Hematopoietic multipotent progenitor cell treated with erythropoietin and hydrocortisone succinate and interleukin-3 and kit ligand, for 8 days (in vitro differentiated cells): ENCODE data around the gene RREB1.
"Not testable (repeated sequence)": the region's sequence is repeated elsewhere in the genome, so short reads cannot be mapped to it uniquely, and the experiment has no call there.

Experiments
- DNase-seq: peaks from one replicate; pipeline ENCODE4 v3.0.0-alpha.2; 2015

RREB1 gene

DNA sequence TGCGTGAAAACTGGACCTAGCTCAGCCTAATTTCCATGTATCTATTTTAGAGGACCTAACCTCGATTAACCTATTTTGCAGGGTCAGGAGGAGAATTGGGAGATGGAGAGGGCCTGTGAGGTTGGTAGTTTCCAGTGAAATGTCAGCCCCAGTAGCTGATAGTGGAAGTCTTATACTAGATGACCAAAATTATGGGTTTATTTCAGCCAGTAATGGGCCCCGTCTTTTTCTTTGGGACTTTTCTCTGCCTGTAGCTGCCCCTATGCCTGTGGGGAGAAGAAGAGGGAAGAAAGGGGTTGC is 37.8 kb downstream of the RREB1 start:
- DNase-seq: no peak

GRCh38 chr6:7145885-7146828 is 38.4 kb downstream of the RREB1 start:
- DNase-seq: peak; percentile 87

DNA sequence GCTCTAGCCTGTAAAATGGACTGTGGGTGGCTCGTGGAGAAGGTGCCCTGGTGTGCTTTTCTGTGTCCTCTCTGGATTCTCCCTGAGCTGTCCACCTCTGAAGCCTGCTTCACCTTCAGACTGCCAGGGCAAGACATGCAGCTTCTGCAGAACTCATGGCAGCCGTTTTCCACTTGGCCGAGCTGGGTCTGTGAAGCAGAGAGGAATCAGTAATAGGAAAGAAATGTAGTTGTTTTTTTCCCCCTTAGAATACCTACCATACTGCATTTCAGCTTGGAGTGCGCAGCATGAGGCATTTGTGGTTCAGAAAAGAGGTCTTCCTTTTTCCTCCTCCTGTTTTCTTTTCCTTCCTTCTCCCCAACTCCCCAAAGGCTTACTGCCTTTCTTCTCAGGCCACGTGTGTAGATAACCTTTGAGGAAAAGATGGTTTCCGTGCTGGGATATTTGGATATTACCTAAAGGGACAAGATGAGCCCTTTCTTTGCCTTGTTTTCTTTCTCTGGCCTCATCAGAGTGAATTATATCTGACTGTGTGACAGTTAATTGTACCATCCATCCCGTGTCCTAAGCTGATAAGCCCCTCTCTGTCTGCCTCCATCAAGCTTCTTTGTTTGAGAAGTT is 39.4 kb downstream of the RREB1 start:
- DNase-seq: peak; percentile 77

DNA sequence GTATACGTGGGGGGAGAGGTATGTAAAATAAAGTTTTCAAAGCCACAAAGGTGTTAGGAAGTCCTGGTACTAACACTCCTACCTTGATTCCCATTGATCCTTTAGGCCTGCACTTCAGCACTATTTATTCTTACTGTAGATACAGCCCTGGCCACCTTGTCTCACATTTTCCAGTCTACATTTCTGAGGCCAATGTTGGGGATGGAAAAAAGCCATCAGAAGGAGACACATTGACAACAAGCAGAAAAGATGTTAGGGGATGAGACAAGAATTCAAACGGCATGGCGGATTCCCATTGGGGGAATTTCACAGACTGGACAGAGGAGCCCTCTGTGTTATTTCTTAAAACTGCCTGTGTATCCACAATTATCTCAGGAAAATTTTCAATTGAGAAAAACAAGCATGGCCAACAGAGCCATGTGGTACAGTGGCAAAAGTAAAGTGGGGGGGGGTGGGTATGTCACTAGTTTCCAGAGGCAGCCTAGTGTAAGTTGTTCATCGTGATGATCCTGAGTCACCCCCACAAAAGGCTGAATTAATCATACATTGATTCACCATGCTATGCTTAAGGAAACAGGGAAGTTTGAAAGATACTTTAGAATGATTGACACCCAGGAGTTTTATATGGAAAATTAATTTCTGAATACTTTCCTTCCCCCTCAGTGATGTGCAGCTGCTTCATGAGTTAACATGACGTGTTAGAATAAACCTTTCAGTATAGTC is 40.5 kb downstream of the RREB1 start:
- DNase-seq: peak; percentile 38

DNA sequence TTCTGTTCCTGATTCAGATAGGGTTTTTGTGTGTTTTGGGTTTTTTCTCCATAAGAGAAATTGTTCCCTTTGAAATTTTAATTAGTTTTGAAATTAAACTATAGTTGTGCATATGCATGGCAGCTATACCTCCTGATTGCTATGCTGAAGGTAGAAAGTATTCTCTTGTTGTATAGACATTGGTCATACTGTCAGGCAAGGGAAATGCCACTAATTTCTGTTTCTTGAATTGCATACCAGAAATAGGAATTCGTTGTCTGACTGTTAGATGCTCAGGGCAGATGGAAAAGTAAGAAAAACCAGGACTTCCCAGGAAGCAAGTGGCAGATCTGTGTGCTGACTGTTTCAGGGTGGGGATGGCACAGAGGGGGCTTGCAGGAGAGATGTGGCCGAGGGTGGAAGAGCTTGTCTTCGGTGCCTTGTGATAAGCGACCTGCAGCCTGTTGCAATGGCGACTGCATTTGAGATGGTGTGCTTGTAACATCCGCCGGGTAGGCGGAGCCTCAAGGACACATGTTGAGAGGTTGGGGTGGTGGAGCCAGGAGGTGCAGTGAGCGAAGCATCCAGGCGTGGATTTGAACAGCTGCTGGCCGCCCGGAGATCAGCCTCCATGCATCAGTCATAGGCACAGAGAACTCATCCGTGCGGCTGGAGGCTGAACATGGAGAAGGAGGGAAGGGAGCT is 42.8 kb downstream of the RREB1 start:
- DNase-seq: peak; percentile 77

DNA sequence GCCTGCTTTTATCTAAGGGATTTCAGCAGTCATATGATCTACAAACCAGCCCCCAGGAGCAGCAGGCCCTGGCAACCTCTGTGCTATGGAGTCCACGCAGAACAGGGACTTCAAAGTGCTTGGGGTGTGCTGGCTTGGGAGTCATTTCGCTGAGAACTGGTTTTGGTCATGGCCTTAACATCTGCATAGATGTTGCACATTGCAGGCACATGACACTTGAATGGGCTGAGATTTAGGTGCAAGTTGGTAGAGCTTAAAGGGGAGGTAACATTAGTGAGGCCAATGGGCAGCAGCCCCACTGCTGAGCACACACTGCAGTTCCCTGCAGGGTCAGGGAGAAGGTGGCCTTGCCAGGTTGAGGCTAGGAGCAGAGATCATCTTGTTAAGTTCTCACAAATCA is 43.6 kb downstream of the RREB1 start:
- no peak for DNase-seq

- DNase-seq: no peak
Observed at GRCh38 chr6:7152462-7152861, 44.7 kb downstream of the RREB1 start.

DNA sequence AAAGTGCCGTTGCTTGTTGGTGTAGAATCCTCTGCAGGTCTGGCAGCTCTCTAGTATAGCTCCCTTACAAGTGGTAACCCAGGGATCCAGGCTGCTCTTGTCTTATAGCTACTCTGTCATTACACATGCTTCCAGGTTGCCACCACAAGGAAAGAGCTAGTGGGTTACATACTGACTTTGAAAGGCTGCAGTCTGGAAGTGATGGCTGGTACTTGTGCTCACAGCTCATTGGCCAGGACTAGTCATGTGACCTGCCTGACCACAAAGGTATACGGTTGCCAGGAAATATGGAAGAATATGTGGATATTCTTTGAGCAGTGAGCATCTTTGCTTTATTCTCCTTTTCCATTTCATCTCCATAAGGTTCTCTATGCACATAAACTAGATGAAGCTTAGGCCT is 46.0 kb downstream of the RREB1 start:
- peak; percentile 40 for DNase-seq

DNA sequence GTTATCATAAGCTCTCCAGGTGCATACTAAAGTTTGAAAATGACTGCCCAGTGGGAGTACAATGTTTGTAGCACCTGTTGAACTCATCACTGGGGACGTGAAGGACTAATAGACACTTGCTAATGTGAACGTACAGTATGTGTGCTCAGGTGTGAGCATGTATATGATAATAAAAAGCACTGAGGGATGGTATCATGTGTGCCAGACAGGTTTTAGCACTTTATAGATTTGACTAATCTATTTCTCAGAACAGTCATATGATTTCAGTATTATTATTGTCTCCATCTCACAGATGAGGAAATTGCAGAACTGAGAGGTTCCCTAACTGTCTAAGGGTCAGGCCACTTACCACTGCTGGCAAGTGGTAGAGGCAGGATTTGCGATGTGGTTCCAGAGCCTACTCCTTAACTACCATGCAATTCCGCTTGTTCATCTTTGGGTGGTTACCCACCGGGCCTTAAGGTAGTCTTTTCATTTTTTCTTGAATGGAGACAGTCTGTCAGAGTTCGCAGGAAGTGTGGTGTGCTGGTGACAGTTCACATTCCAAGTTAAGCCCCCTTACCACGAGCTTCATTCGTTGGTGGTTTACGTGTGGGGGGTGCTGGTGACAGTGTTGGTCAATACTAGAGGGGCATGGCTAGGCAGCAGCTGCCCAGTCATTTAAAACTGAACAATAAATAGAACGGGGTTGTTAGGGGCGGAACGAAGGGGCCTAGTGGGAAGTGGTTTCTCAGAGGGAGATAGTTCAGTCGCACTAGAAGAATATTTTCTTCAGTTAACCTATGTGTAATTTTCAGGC is 46.8 kb downstream of the RREB1 start:
- no peak for DNase-seq

- no peak for DNase-seq
Observed at GRCh38 chr6:7155871-7156579, 48.3 kb downstream of the RREB1 start.

GRCh38 chr6:7156643-7157278 is 49.0 kb downstream of the RREB1 start:
- DNase-seq: no peak

DNA sequence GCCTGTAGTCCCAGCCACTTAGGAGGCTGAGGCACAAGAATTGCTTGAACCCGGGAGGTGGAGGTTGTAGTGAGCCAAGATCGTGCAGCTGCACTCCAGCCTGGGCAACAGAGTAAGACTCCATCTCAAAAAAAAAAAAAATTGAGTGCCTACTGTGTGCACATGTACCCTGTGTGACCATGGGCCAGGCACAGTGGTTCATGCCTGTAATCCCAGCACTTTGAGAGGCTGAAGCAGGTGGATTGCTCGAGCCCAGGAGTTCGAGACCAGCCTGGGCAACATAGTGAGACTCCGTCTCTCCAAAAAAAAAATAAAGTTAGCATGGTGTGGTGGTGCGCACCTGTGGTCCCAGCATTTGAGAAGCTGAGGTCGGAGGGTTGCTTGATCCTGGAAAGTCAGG is 49.5 kb downstream of the RREB1 start:
- not testable (repeated sequence) for DNase-seq

DNA sequence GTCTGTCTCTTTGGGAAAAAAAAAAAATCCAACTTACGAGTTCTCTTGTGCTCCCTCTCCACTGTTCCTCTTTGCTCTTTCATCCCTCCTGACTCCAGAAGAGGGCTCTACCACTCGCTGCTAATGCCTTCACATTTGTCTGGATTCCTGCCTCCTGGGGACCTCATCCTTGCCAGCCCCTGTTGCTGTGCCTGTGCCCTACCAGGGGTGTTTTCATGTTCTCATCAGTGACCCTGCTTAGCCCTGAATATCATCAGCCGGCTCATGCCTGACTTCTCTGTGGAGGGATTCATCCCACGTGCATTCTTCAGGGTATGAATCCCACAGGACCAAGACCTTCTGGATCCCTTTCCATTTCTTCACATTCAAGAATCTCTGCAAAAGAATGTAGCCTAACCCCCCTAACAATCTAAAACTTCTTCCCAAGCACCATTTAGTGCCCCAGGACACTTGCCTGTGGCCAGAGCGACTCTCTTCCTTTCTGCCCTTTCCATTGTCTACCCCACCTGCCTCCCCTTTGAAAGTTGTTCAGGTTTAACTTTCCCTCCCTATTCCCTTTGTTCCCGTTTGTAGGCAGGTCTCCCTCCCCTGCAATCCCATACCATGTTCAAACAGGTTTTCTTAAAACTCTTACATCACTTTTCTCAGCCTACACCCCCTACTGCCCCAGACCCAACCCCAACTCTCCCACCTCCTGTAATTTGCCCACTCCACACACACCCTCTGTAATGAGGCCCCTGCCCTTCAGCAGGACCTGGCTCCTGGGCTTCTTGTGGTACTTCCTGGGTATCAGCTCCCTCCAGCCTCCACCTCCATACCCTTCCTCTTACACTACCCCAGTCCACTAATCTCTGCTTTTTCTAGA is 50.2 kb downstream of the RREB1 start:
- DNase-seq: no peak

DNA sequence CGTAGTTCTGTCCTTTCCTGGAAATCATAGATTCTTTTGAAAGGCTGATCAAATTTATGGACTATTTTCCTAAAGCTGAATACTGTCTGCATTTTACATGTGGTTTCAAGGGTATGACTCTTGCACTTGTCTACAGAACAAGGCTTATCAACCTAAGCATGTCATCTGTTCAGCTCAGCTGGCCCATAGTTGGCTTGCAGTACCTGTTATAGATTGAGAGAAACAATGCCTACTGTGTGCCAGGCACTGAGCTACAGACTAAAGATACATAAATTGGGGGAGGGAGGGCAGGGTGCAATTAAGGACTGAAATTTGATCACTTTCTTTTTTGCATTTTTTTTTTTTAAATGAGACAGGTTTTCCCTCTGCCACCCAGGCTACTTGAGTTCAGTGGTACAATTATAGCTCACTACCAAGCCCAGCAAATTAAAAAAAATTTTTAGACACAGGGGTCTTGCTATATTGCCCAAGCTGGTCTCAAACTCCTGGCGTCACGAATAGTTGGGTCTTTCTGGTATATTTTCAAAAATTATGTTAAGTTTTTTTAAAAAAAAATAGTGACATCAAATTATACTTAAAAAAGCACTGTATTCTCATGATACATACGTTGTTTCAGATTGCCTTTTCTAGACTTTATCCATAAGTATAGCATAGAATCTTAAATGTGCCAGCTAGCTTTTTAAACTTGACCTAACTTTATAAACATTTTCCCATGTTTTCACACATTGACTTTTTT is 52.2 kb downstream of the RREB1 start:
- DNase-seq: peak; percentile 81

DNA sequence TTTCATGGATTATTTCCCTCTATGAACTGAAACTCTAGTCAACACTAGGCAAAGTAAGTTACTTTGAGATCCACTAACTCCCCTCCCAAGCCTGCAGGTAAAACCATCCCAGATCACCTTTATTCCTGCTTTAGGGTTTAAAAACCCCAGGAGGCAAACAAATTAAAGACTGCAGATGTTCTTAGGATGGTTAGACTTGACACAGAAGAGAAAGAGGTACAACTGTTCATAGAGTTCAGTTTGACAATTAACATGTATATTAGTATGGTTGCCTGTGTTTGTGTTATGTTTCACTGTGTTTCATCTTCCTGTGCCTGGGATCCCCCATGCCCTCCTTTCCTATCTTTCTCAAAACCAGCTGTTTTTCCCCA is 53.5 kb downstream of the RREB1 start:
- DNase-seq: no peak

GRCh38 chr6:7161845-7162244 is 54.1 kb downstream of the RREB1 start:
- DNase-seq: no peak

- no peak for DNase-seq
Observed at GRCh38 chr6:7163661-7164071, 55.9 kb downstream of the RREB1 start.

GRCh38 chr6:7164536-7165001 is 56.8 kb downstream of the RREB1 start:
- DNase-seq: no peak
